Activated T-cell treated with anti-CD3 and anti-CD28 coated beads, Interleukin-2, amount 50 U/mL, for 24 hours (primary cell): ENCODE data around the gene IL23A.
"Not testable (repeated sequence)": the region's sequence is repeated elsewhere in the genome, so short reads cannot be mapped to it uniquely, and the experiment has no call there.

Experiments
- DNase-seq: peaks from one replicate; pipeline ENCODE4 v3.0.0-alpha.2; 2020
- H3K27ac Mint-ChIP-seq: 2 replicates; pipeline ENCODE4 v1.8.0; 2020; ENCODE audit warnings: mild to moderate bottlenecking, mixed read lengths
- H3K27me3 Mint-ChIP-seq: 2 replicates; pipeline ENCODE4 v1.8.0; 2020; ENCODE audit warnings: mixed read lengths
- H3K36me3 Mint-ChIP-seq: 2 replicates; pipeline ENCODE4 v1.8.0; 2020; ENCODE audit warnings: low read depth, mixed read lengths
- H3K4me1 Mint-ChIP-seq: 2 replicates; pipeline ENCODE4 v1.8.0; 2020; ENCODE audit warnings: low read depth, mixed read lengths
- H3K4me3 Mint-ChIP-seq: 2 replicates; pipeline ENCODE4 v1.8.0; 2020; ENCODE audit warnings: mild to moderate bottlenecking, moderate library complexity, mixed read lengths
- H3K9me3 Mint-ChIP-seq: 2 replicates; pipeline ENCODE4 v1.8.0; 2020; ENCODE audit warnings: mixed read lengths

The IL23A gene

GRCh38 chr12:56336361-56337167, 2.1 kb upstream of the IL23A start:
- Mint-ChIP-seq H3K4me1 (peaks cover 73% of the 10 kb centered on the region), H3K9me3 (no peaks in the 10 kb centered on the region), H3K27me3 (no peaks in the 10 kb centered on the region), H3K4me3 (no peak overlapping the region), H3K36me3 (peaks cover 42% of the 10 kb centered on the region), H3K27ac (peak overlapping the region; percentile 35)
- no peak for DNase-seq

GRCh38 chr12:56337753-56338251, 882 bp upstream of the IL23A start:
- DNase-seq, result no peak
- H3K9me3 Mint-ChIP-seq, result no peaks in the 10 kb centered on the region
- no peaks in the 10 kb centered on the region for H3K27me3 Mint-ChIP-seq
- peak overlapping the region; percentile 99 for H3K27ac Mint-ChIP-seq
- H3K36me3 Mint-ChIP-seq, result peaks cover 47% of the 10 kb centered on the region
- H3K4me1 Mint-ChIP-seq, result peaks cover 69% of the 10 kb centered on the region
- H3K4me3 Mint-ChIP-seq, result peak overlapping the region; percentile 82

GRCh38 chr12:56339158-56339422, 406 bp downstream of the IL23A start:
- Mint-ChIP-seq H3K9me3 (no peaks in the 10 kb centered on the region), H3K36me3 (peaks cover 51% of the 10 kb centered on the region), H3K4me3 (peak overlapping the region; percentile 82), H3K27me3 (no peaks in the 10 kb centered on the region), H3K27ac (peak overlapping the region; percentile 99), H3K4me1 (peaks cover 59% of the 10 kb centered on the region)
- no peak for DNase-seq

- peaks cover 49% of the 10 kb centered on the region for H3K4me1 Mint-ChIP-seq
- DNase-seq, result no peak
- peaks cover 63% of the 10 kb centered on the region for H3K36me3 Mint-ChIP-seq
- peak overlapping the region; percentile 47 for H3K27ac Mint-ChIP-seq
- no peaks in the 10 kb centered on the region for H3K9me3 Mint-ChIP-seq
- no peak overlapping the region for H3K4me3 Mint-ChIP-seq
- H3K27me3 Mint-ChIP-seq, result no peaks in the 10 kb centered on the region
These were observed 2.9 kb downstream of the IL23A start for GRCh38 chr12:56341616-56342015.

- H3K4me3 Mint-ChIP-seq, DNase-seq, H3K27me3 Mint-ChIP-seq, H3K9me3 Mint-ChIP-seq: not testable (repeated sequence)
- H3K27ac Mint-ChIP-seq, result peak overlapping the region; percentile 0
- peaks cover 70% of the 10 kb centered on the region for H3K36me3 Mint-ChIP-seq
- peaks cover 44% of the 10 kb centered on the region for H3K4me1 Mint-ChIP-seq
These were observed 3.6 kb downstream of the IL23A start for GRCh38 chr12:56342290-56342689.

- Mint-ChIP-seq H3K36me3 (peaks cover 85% of the 10 kb centered on the region), H3K4me1 (peaks cover 5% of the 10 kb centered on the region), H3K9me3 (no peaks in the 10 kb centered on the region), H3K27ac (peak overlapping the region; percentile 67), H3K4me3 (no peak overlapping the region), H3K27me3 (no peaks in the 10 kb centered on the region)
- no peak for DNase-seq
These were observed 8.0 kb downstream of the IL23A start for GRCh38 chr12:56346675-56347074.

GRCh38 chr12:56347255-56347654, 8.6 kb downstream of the IL23A start:
- not testable (repeated sequence) for H3K27me3 Mint-ChIP-seq, H3K9me3 Mint-ChIP-seq, DNase-seq, H3K4me1 Mint-ChIP-seq, H3K4me3 Mint-ChIP-seq
- H3K27ac Mint-ChIP-seq, result peak overlapping the region; percentile 67
- H3K36me3 Mint-ChIP-seq, result peaks cover 82% of the 10 kb centered on the region

GRCh38 chr12:56348776-56349175, 10.1 kb downstream of the IL23A start:
- DNase-seq, result no peak
- Mint-ChIP-seq H3K4me3 (no peak overlapping the region), H3K36me3 (peaks cover 82% of the 10 kb centered on the region), H3K27ac (peak overlapping the region; percentile 55), H3K27me3 (no peaks in the 10 kb centered on the region), H3K9me3 (no peaks in the 10 kb centered on the region), H3K4me1 (peaks cover 3% of the 10 kb centered on the region)

GRCh38 chr12:56350662-56351061, 12.0 kb downstream of the IL23A start:
- no peak for DNase-seq
- Mint-ChIP-seq H3K36me3 (peaks cover 88% of the 10 kb centered on the region), H3K27me3 (no peaks in the 10 kb centered on the region), H3K27ac (no peak overlapping the region), H3K4me3 (no peak overlapping the region), H3K9me3 (no peaks in the 10 kb centered on the region), H3K4me1 (peaks cover 3% of the 10 kb centered on the region)

GRCh38 chr12:56351325-56351724, 12.6 kb downstream of the IL23A start:
- Mint-ChIP-seq H3K4me1 (peaks cover 6% of the 10 kb centered on the region), H3K27me3 (no peaks in the 10 kb centered on the region), H3K4me3 (no peak overlapping the region), H3K27ac (peak overlapping the region; percentile 29), H3K36me3 (peaks cover 88% of the 10 kb centered on the region), H3K9me3 (no peaks in the 10 kb centered on the region)
- DNase-seq, result no peak

- H3K9me3 Mint-ChIP-seq, result no peaks in the 10 kb centered on the region
- no peak for DNase-seq
- H3K4me3 Mint-ChIP-seq, result peak overlapping the region; percentile 86
- peaks cover 33% of the 10 kb centered on the region for H3K4me1 Mint-ChIP-seq
- H3K27me3 Mint-ChIP-seq, result no peaks in the 10 kb centered on the region
- peaks cover 39% of the 10 kb centered on the region for H3K36me3 Mint-ChIP-seq
- peak overlapping the region; percentile 97 for H3K27ac Mint-ChIP-seq
These were observed 20.3 kb downstream of the IL23A start for GRCh38 chr12:56358836-56359532.

GRCh38 chr12:56359851-56360767, 21.4 kb downstream of the IL23A start, which contains the start of gene STAT2:
Gene STAT2 (minus strand): TSS chr12:56360107. CDS start chr12:56356571, 3,536 bp downstream.
- peaks cover 33% of the 10 kb centered on the region for H3K4me1 Mint-ChIP-seq
- H3K36me3 Mint-ChIP-seq, result peaks cover 27% of the 10 kb centered on the region
- peak within 1 kb of the TSS; percentile 97 for H3K27ac Mint-ChIP-seq
- no peaks in the 10 kb centered on the region for H3K9me3 Mint-ChIP-seq
- peak; percentile 99 for DNase-seq
- H3K4me3 Mint-ChIP-seq, result peak within 1 kb of the TSS; percentile 86
- no peaks in the 10 kb centered on the region for H3K27me3 Mint-ChIP-seq

- Mint-ChIP-seq H3K4me3 (peak overlapping the region; percentile 86), H3K9me3 (no peaks in the 10 kb centered on the region), H3K36me3 (peaks cover 14% of the 10 kb centered on the region), H3K27me3 (no peaks in the 10 kb centered on the region), H3K4me1 (peaks cover 29% of the 10 kb centered on the region), H3K27ac (peak overlapping the region; percentile 97)
- DNase-seq, result no peak
These were observed 22.9 kb downstream of the IL23A start for GRCh38 chr12:56361487-56362129.
